ENCODE measurements around the gene MAMDC4.

The MAMDC4 gene

GRCh38 chr9:136855461-136856078 lies 3.4 kb downstream of the MAMDC4 start:
- TF ChIP-seq, protein P1, sequence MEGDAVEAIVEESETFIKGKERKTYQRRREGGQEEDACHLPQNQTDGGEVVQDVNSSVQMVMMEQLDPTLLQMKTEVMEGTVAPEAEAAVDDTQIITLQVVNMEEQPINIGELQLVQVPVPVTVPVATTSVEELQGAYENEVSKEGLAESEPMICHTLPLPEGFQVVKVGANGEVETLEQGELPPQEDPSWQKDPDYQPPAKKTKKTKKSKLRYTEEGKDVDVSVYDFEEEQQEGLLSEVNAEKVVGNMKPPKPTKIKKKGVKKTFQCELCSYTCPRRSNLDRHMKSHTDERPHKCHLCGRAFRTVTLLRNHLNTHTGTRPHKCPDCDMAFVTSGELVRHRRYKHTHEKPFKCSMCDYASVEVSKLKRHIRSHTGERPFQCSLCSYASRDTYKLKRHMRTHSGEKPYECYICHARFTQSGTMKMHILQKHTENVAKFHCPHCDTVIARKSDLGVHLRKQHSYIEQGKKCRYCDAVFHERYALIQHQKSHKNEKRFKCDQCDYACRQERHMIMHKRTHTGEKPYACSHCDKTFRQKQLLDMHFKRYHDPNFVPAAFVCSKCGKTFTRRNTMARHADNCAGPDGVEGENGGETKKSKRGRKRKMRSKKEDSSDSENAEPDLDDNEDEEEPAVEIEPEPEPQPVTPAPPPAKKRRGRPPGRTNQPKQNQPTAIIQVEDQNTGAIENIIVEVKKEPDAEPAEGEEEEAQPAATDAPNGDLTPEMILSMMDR (IDR thresholded peaks at IDR 0.05; ENCODE audit: control insufficient read depth, extremely low read depth, insufficient read depth), result no peak
- no peak for DNase-seq (ENCODE audit: low read depth)
- no peak overlapping the region for H3K4me3 ChIP-seq (ENCODE audit: low read depth, low read length)

- DNase-seq (ENCODE audit: low read depth), result no peak
- TF ChIP-seq, protein P1 (IDR thresholded peaks at IDR 0.05; ENCODE audit: control insufficient read depth, extremely low read depth, insufficient read depth), result no peak
- no peak overlapping the region for H3K4me3 ChIP-seq (ENCODE audit: low read depth, low read length)
Measured at GRCh38 chr9:136856079-136856476, 3.9 kb downstream of the MAMDC4 start.

DNA sequence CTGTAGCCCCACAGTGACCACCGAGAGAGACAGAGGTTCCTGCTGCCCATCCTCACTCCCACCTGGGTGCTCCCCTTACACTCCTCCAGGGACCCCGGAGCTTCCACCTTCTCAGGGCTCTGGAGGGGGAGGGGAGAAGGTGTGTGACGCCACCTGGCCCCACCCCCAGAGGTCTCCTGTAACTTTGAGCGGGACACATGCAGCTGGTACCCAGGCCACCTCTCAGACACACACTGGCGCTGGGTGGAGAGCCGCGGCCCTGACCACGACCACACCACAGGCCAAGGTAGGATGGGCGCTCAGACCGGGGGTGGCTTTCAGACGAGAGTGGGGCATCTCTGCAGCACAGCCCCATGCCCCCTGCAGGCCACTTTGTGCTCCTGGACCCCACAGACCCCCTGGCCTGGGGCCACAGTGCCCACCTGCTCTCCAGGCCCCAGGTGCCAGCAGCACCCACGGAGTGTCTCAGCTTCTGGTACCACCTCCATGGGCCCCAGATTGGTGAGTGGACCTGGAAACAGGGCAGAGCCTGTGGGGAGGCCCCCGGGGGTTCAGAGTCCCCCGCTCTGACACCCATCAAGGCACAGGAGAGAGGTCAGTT lies 4.5 kb downstream of the MAMDC4 start:
- no peak overlapping the region for H3K4me3 ChIP-seq (ENCODE audit: low read depth, low read length)
- TF ChIP-seq, protein P1 (IDR thresholded peaks at IDR 0.05; ENCODE audit: control insufficient read depth, extremely low read depth, insufficient read depth), result no peak
- DNase-seq (ENCODE audit: low read depth), result no peak

DNA sequence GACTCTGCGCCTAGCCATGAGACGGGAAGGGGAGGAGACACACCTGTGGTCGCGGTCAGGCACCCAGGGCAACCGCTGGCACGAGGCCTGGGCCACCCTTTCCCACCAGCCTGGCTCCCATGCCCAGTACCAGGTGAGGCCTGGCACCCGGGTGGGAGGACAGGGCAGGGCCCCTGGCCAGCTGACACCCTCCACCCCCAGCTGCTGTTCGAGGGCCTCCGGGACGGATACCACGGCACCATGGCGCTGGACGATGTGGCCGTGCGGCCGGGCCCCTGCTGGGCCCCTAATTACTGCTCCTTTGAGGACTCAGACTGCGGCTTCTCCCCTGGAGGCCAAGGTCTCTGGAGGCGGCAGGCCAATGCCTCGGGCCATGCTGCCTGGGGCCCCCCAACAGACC lies 5.0 kb downstream of the MAMDC4 start:
- TF ChIP-seq, protein P1 (IDR thresholded peaks at IDR 0.05; ENCODE audit: control insufficient read depth, extremely low read depth, insufficient read depth), result no peak
- DNase-seq (ENCODE audit: low read depth), result no peak

DNA sequence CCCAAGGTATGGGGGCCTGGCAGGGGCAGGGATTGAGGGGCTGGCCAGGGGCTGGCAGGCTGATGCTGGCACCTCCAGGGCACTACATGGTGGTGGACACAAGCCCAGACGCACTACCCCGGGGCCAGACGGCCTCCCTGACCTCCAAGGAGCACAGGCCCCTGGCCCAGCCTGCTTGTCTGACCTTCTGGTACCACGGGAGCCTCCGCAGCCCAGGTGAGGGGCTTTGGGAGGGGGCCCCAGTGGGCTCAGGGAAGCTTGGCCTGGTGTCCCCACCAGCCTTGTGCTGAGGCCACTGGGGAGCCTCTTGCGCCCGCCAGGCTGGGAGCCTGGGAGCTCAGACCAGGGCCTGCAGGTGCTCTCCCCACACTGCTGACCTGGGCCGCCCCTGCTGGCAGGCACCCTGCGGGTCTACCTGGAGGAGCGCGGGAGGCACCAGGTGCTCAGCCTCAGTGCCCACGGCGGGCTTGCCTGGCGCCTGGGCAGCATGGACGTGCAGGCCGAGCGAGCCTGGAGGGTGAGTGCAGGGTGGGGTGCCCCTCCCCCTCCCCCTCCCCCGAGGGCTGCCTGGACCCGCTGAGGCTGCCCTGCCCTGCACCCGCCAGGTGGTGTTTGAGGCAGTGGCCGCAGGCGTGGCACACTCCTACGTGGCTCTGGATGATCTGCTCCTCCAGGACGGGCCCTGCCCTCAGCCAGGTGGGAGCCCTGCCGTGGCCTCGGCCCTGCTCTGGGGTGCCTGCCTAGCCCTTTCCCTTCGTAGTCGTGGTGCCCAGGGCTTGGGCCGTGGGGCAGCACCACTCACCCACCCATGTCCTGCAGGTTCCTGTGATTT lies 5.7 kb downstream of the MAMDC4 start:
- H3K4me3 ChIP-seq (ENCODE audit: low read depth, low read length), result no peak overlapping the region
- TF ChIP-seq, protein P1 (IDR thresholded peaks at IDR 0.05; ENCODE audit: control insufficient read depth, extremely low read depth, insufficient read depth), result no peak
- no peak for DNase-seq (ENCODE audit: low read depth)

More for the DNA sequence above, 5.0 kb downstream of the MAMDC4 start:
- H3K4me3 ChIP-seq (ENCODE audit: low read depth, low read length), result no peak overlapping the region

DNA sequence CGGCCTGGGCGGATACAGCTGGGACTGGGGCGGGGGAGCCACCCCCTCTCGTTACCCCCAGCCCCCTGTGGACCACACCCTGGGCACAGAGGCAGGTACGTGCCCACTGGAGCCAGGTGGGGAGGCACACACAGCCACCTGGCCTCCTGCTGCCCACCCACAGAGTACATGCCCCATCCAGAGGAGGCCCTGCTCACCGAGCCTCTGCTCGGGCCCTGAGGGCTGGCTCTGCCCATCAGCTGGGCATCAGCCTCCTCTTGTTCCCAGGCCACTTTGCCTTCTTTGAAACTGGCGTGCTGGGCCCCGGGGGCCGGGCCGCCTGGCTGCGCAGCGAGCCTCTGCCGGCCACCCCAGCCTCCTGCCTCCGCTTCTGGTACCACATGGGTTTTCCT lies 6.3 kb downstream of the MAMDC4 start:
- TF ChIP-seq, protein P1 (IDR thresholded peaks at IDR 0.05; ENCODE audit: control insufficient read depth, extremely low read depth, insufficient read depth), result no peak
- no peak for DNase-seq (ENCODE audit: low read depth)
- H3K4me3 ChIP-seq (ENCODE audit: low read depth, low read length), result no peak overlapping the region
